Ramos (cell line): ENCODE data around the gene NUMB.
"Not testable (repeated sequence)": the region's sequence is repeated elsewhere in the genome, so short reads cannot be mapped to it uniquely, and the experiment has no call there.

Source experiments
- in situ Hi-C: fragments of 300-500 bp; cut with MboI; formaldehyde crosslinking; loops from one replicate; pipeline ENCODE4 v1.14.3; 2022; ENCODE audit warnings: low sequenced_read_pairs; ENCODE audit not compliant: unreplicated experiment

Gene NUMB

GRCh38 chr14:73309207-73309606 is 149.1 kb downstream of the NUMB start:
- in situ Hi-C loops, result not testable (repeated sequence)

GRCh38 chr14:73307261-73307660 is 151.1 kb downstream of the NUMB start:
- in situ Hi-C loops, result no loop called here

- in situ Hi-C loops, result no loop called here
These were observed 152.8 kb downstream of the NUMB start for GRCh38 chr14:73305499-73305898.

- in situ Hi-C loops, result loop anchor here (5.0 kb wide), 1 partner anchor 177 kb away; no protein-coding TSS in a partner anchor
These were observed 163.0 kb downstream of the NUMB start for GRCh38 chr14:73295198-73295796.

- in situ Hi-C loops, result no loop called here
These were observed 164.3 kb downstream of the NUMB start for GRCh38 chr14:73293782-73294781.

GRCh38 chr14:73290279-73290678 is 168.1 kb downstream of the NUMB start:
- in situ Hi-C loops, result no loop called here

- in situ Hi-C loops, result no loop called here
These were observed 168.6 kb downstream of the NUMB start for GRCh38 chr14:73289729-73290128.

GRCh38 chr14:73289308-73289707 is 169.0 kb downstream of the NUMB start:
- in situ Hi-C loops, result no loop called here

- in situ Hi-C loops, result no loop called here
These were observed 171.3 kb downstream of the NUMB start for GRCh38 chr14:73287071-73287470.

GRCh38 chr14:73286598-73286997 is 171.7 kb downstream of the NUMB start:
- in situ Hi-C loops, result no loop called here

- in situ Hi-C loops, result no loop called here
These were observed 172.4 kb downstream of the NUMB start for GRCh38 chr14:73285979-73286378.

GRCh38 chr14:73283608-73284379 is 174.6 kb downstream of the NUMB start:
- in situ Hi-C loops, result no loop called here

- in situ Hi-C loops, result no loop called here
These were observed 177.4 kb downstream of the NUMB start for GRCh38 chr14:73280903-73281302.

- in situ Hi-C loops, result no loop called here
These were observed 181.0 kb downstream of the NUMB start for GRCh38 chr14:73277376-73277775.

- in situ Hi-C loops, result no loop called here
These were observed 181.5 kb downstream of the NUMB start for GRCh38 chr14:73276836-73277235.

GRCh38 chr14:73273799-73274198 is 184.5 kb downstream of the NUMB start:
- in situ Hi-C loops, result no loop called here

GRCh38 chr14:73272393-73272792 is 186.0 kb downstream of the NUMB start:
- in situ Hi-C loops, result no loop called here

GRCh38 chr14:73269729-73270531 is 188.4 kb downstream of the NUMB start:
- in situ Hi-C loops, result no loop called here

GRCh38 chr14:73267474-73267873 is 190.9 kb downstream of the NUMB start:
- in situ Hi-C loops, result no loop called here

- in situ Hi-C loops, result no loop called here
These were observed 192.0 kb downstream of the NUMB start for GRCh38 chr14:73266317-73266716.
